H9 (cell line): ENCODE data around the gene EPB41L2. TPM values are rescaled to one million over a fixed set of nuclear protein-coding genes. Genes with fewer than 3 reads are reported as not detected.

ENCODE experiments used
- DNase-seq: peaks from one replicate; pipeline ENCODE4 v3.0.0-alpha.2; 2017
- H2AFZ ChIP-seq: one replicate; pipeline ENCODE4 v1.6.1; 2013; ENCODE audit warnings: mild to moderate bottlenecking, low read length, control low read depth, moderate library complexity
- H2AK5ac ChIP-seq: 2 replicates; pipeline ENCODE4 v1.6.1; 2013; ENCODE audit warnings: low read length, control low read depth, mixed read lengths; ENCODE audit not compliant: insufficient read length
- H2BK120ac ChIP-seq: one replicate; pipeline ENCODE4 v1.6.1; 2013; ENCODE audit warnings: low read depth, mild to moderate bottlenecking, low read length, control low read depth, inconsistent platforms; ENCODE audit not compliant: poor library complexity, severe bottlenecking
- H2BK12ac ChIP-seq: 2 replicates; pipeline ENCODE4 v1.6.1; 2013; ENCODE audit warnings: low read length, control low read depth, mixed read lengths, low read depth; ENCODE audit not compliant: insufficient read length
- H2BK15ac ChIP-seq: 2 replicates; pipeline ENCODE4 v1.6.1; 2013; ENCODE audit warnings: low read depth, low read length, control low read depth
- H2BK20ac ChIP-seq: one replicate; pipeline ENCODE4 v1.6.1; 2013; ENCODE audit warnings: low read depth, mild to moderate bottlenecking, low read length, control low read depth, inconsistent platforms; ENCODE audit not compliant: poor library complexity, severe bottlenecking
- H2BK5ac ChIP-seq: 2 replicates; pipeline ENCODE4 v1.6.1; 2013; ENCODE audit warnings: low read length, control low read depth, mixed read lengths; ENCODE audit not compliant: insufficient read length
- H3K14ac ChIP-seq: 2 replicates; pipeline ENCODE4 v1.6.1; 2013; ENCODE audit warnings: low read length, control low read depth; ENCODE audit not compliant: insufficient read depth
- H3K18ac ChIP-seq: 2 replicates; pipeline ENCODE4 v1.6.1; 2013; ENCODE audit warnings: low read depth, mild to moderate bottlenecking, mixed read lengths, low read length, control low read depth; ENCODE audit not compliant: insufficient read length
- H3K23ac ChIP-seq: 2 replicates; pipeline ENCODE4 v1.6.1; 2013; ENCODE audit warnings: low read length, control low read depth, mixed read lengths, low read depth; ENCODE audit not compliant: insufficient read length
- H3K23me2 ChIP-seq: 2 replicates; pipeline ENCODE4 v1.6.1; 2013; ENCODE audit warnings: low read depth, mild to moderate bottlenecking, mixed read lengths, low read length, control low read depth; ENCODE audit not compliant: insufficient read length, poor library complexity, severe bottlenecking
- H3K27ac ChIP-seq: 2 replicates; pipeline ENCODE4 v1.5.1; 2013; ENCODE audit warnings: low read length, control low read depth, mixed read lengths, low read depth; ENCODE audit not compliant: insufficient read length
- H3K27me3 ChIP-seq: 2 replicates; pipeline ENCODE4 v1.6.1; 2013; ENCODE audit warnings: low read length, control low read depth, inconsistent platforms; ENCODE audit not compliant: insufficient read depth
- H3K4ac ChIP-seq: 2 replicates; pipeline ENCODE4 v1.6.1; 2013; ENCODE audit warnings: low read depth, mild to moderate bottlenecking, control low read depth, inconsistent platforms, low read length, moderate library complexity
- H3K4me1 ChIP-seq: 2 replicates; pipeline ENCODE4 v1.6.1; 2013; ENCODE audit warnings: low read length, control low read depth, inconsistent platforms; ENCODE audit not compliant: insufficient read depth
- H3K4me2 ChIP-seq: 2 replicates; pipeline ENCODE4 v1.6.1; 2013; ENCODE audit warnings: low read length, control low read depth, mixed read lengths; ENCODE audit not compliant: insufficient read length, insufficient read depth
- H3K56ac ChIP-seq: 2 replicates; pipeline ENCODE4 v1.6.1; 2013; ENCODE audit warnings: low read depth, mild to moderate bottlenecking, mixed read lengths, low read length, control low read depth; ENCODE audit not compliant: insufficient read length
- H3K79me1 ChIP-seq: 2 replicates; pipeline ENCODE4 v1.6.1; 2013; ENCODE audit warnings: low read depth, mild to moderate bottlenecking, moderate library complexity, low read length, control low read depth, inconsistent platforms; ENCODE audit not compliant: insufficient read depth, poor library complexity, severe bottlenecking
- H3K79me2 ChIP-seq: 2 replicates; pipeline ENCODE4 v1.6.1; 2013; ENCODE audit warnings: low read length, control low read depth, inconsistent platforms; ENCODE audit not compliant: insufficient read depth
- H3K9ac ChIP-seq: 2 replicates; pipeline ENCODE4 v1.6.1; 2013; ENCODE audit warnings: low read length, control low read depth, mixed read lengths; ENCODE audit not compliant: insufficient read length; ENCODE audit errors: extremely low read depth
- H3K9me3 ChIP-seq: one replicate; pipeline ENCODE4 v1.6.1; 2013; ENCODE audit warnings: low read depth, low read length, inconsistent platforms; ENCODE audit not compliant: control insufficient read depth
- H3T11ph ChIP-seq: one replicate; pipeline ENCODE4 v1.6.1; 2013; ENCODE audit warnings: mild to moderate bottlenecking, low read length, control low read depth, inconsistent platforms
- H4K20me1 ChIP-seq: one replicate; pipeline ENCODE4 v1.6.1; 2013; ENCODE audit not compliant: control insufficient read depth, insufficient read length, insufficient read depth
- H4K5ac ChIP-seq: 2 replicates; pipeline ENCODE4 v1.6.1; 2013; ENCODE audit warnings: low read depth, mild to moderate bottlenecking, mixed read lengths, low read length, control low read depth; ENCODE audit not compliant: insufficient read length
- H4K8ac ChIP-seq: replicated peaks from 2 replicates; pipeline ENCODE4 v1.6.1; 2013; ENCODE audit warnings: low read length, control low read depth, mixed read lengths, low read depth; ENCODE audit not compliant: insufficient read length
- H4K91ac ChIP-seq: 2 replicates; pipeline ENCODE4 v1.6.1; 2013; ENCODE audit warnings: low read depth, mild to moderate bottlenecking, moderate library complexity, mixed read lengths, low read length, control low read depth; ENCODE audit not compliant: insufficient read length
- H3K27ac Mint-ChIP-seq, 3 experiments: 2 replicates in 2 of 3; 3 replicates in 1 of 3; pipeline ENCODE4 v1.8.0; 2020 to 2021; ENCODE audit warnings: mixed read lengths in 3 of 3, mild to moderate bottlenecking in 1 of 3, moderate library complexity in 1 of 3
- H3K27me3 Mint-ChIP-seq: 2 replicates; pipeline ENCODE4 v1.8.0; 2021; ENCODE audit warnings: low read depth, mild to moderate bottlenecking, moderate library complexity, mixed read lengths
- H3K36me3 Mint-ChIP-seq, 3 experiments: 2 replicates in 2 of 3; 3 replicates in 1 of 3; pipeline ENCODE4 v1.8.0; 2020 to 2021; ENCODE audit warnings: low read depth in 3 of 3, mixed read lengths in 3 of 3; ENCODE audit not compliant: insufficient read depth in 1 of 3
- H3K4me1 Mint-ChIP-seq, 2 experiments: 2 replicates each; pipeline ENCODE4 v1.8.0; 2020; ENCODE audit warnings: mixed read lengths in 2 of 2
- H3K4me3 Mint-ChIP-seq, 2 experiments: 2 replicates in 1 of 2; 3 replicates in 1 of 2; pipeline ENCODE4 v1.8.0; 2020 to 2021; ENCODE audit warnings: mild to moderate bottlenecking in 2 of 2, mixed read lengths in 2 of 2, moderate library complexity in 1 of 2
- H3K9me3 Mint-ChIP-seq, 2 experiments: 2 replicates in 1 of 2; 3 replicates in 1 of 2; pipeline ENCODE4 v1.8.0; 2020; ENCODE audit warnings: mild to moderate bottlenecking in 2 of 2, mixed read lengths in 2 of 2, moderate library complexity in 1 of 2
- WGBS: extraction: QIAGEN DNeasy Blood & Tissue Kit; methylation state at CpG from one replicate; pipeline ENCODE4 v1.1.7; 2013; ENCODE audit warnings: missing lambda C conversion rate, low lambda C conversion rate, mixed read lengths; ENCODE audit not compliant: insufficient read length; ENCODE audit errors: extremely low coverage; 5-methylcytosine and 5-hydroxymethylcytosine counted together
- total RNA-seq: library from RNA; stranded (reverse); gene quantifications from 2 replicates; pipeline ENCODE4 v1.2.1, GENCODE V29; 2021
- TF ChIP-seq, protein P1 (sequence below): fragments of 200-600 bp; sonication (generic); conservative IDR thresholded peaks from 3 replicates; pipeline ENCODE4 v1.8.0; 2021; ENCODE audit warnings: antibody characterized with exemption, mild to moderate bottlenecking

EPB41L2 gene
- total RNA-seq, 1 experiment from 2014 or later, result 90.2 TPM

DNA sequence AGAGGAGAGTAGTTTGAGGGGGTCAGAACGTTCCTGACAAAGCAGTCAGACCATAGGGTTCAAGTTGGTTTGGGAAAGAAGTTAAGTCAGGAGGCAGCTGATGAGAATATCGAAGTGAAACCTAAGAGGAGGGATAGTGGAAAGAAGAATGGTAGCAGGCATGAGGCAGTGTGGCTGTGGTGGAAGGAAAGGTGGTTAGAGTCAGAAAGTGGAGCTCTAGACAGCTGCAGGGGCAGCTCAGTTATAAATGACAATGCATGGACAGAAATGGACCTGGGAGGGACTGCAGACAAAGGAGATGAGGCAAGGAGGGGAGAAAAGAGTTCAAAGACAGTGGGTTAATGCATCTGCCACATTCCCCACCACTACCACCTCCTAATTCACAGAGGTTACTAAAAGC lies 169.3 kb downstream of the EPB41L2 start:
- H3K79me1 ChIP-seq, result no peaks in the 10 kb centered on the region
- H2AK5ac ChIP-seq, result no peak overlapping the region
- H3K4me2 ChIP-seq, result no peak overlapping the region
- no peak overlapping the region for H3K27ac ChIP-seq
- Mint-ChIP-seq H3K9me3 (no peaks in the 10 kb centered on the region), H3K4me1 (no peaks in the 10 kb centered on the region), H3K4me3 (no peak overlapping the region), H3K27ac (peak overlapping the region; percentile 8 to 83 (median 9); a peak in 3 of 7 replicates), H3K36me3 (peaks cover 5 to 12% (median 11%) of the 10 kb centered on the region in 3 experiments; a peak in 4 of 7 replicates), H3K27me3 (no peaks in the 10 kb centered on the region)
- H3K4me1 ChIP-seq, result no peaks in the 10 kb centered on the region; the same call in 1 of the 2 replicates
- H2BK20ac ChIP-seq, result no peak overlapping the region
- no peaks in the 10 kb centered on the region for H3K79me2 ChIP-seq
- no peaks in the 10 kb centered on the region for H4K20me1 ChIP-seq
- H4K8ac ChIP-seq, result no peak overlapping the region
- no peak overlapping the region for H2BK120ac ChIP-seq
- no CpG with 5 or more reads among the region's 2 CpGs for WGBS
- no peaks in the 10 kb centered on the region for H3K27me3 ChIP-seq
- no peak overlapping the region for H3K56ac ChIP-seq
- no peak overlapping the region for H2BK12ac ChIP-seq
- H3T11ph ChIP-seq, result no peak overlapping the region
- H2AFZ ChIP-seq, result no peak overlapping the region
- no peak overlapping the region for H3K18ac ChIP-seq
- no peak overlapping the region for H4K91ac ChIP-seq
- TF ChIP-seq, protein P1, sequence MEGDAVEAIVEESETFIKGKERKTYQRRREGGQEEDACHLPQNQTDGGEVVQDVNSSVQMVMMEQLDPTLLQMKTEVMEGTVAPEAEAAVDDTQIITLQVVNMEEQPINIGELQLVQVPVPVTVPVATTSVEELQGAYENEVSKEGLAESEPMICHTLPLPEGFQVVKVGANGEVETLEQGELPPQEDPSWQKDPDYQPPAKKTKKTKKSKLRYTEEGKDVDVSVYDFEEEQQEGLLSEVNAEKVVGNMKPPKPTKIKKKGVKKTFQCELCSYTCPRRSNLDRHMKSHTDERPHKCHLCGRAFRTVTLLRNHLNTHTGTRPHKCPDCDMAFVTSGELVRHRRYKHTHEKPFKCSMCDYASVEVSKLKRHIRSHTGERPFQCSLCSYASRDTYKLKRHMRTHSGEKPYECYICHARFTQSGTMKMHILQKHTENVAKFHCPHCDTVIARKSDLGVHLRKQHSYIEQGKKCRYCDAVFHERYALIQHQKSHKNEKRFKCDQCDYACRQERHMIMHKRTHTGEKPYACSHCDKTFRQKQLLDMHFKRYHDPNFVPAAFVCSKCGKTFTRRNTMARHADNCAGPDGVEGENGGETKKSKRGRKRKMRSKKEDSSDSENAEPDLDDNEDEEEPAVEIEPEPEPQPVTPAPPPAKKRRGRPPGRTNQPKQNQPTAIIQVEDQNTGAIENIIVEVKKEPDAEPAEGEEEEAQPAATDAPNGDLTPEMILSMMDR, result no peak
- H2BK15ac ChIP-seq, result no peak overlapping the region
- H3K14ac ChIP-seq, result no peak overlapping the region
- H3K4ac ChIP-seq, result no peak overlapping the region
- no peaks in the 10 kb centered on the region for H3K23me2 ChIP-seq
- no peak overlapping the region for H2BK5ac ChIP-seq
- no peak overlapping the region for H3K23ac ChIP-seq
- no peak for DNase-seq
- no peak overlapping the region for H4K5ac ChIP-seq
- no peaks in the 10 kb centered on the region for H3K9me3 ChIP-seq
- no peak overlapping the region for H3K9ac ChIP-seq
